Measurements from ENCODE around the gene GRIP1. TPM values are rescaled to one million over a fixed set of nuclear protein-coding genes. Genes with fewer than 3 reads are reported as not detected.

Gene GRIP1
- total RNA-seq, 1 experiment from 2014 or later: 22.5 TPM

DNA sequence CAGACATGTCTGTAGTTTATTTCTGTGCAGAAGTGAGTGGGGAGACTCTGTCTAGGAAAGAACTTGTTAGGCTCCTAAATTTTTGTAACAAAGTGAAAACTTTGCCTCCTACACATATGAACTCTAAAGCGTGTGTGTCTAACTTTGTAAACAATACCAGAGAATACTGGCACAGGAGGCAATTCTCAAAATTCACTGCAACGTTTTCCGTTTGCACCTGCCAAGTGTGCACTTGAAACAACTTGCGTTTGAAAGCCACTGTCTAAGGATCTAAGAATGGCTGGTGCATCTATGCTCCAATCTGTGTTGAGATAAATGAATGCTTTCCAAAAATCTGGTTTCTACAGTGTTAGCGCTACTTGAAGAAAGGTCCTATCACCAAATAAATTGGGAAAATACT lies 15.3 kb downstream of the GRIP1 start:
- Mint-ChIP-seq H3K9me3 (no peaks in the 10 kb centered on the region), H3K27me3 (ENCODE audit: low read depth) (no peaks in the 10 kb centered on the region), H3K4me3 (no peak overlapping the region), H3K27ac (no peak overlapping the region), H3K36me3 (no peaks in the 10 kb centered on the region), H3K4me1 (peaks cover 28% of the 10 kb centered on the region)
- DNase-seq (ENCODE audit: low spot score): no peak
- ChIA-PET CTCF (no interaction called here), POLR2A (no interaction called here)
- no peak for ATAC-seq
- TF ChIP-seq CTCF (IDR thresholded peaks at IDR 0.05) (no peak), ZNF121 (CRISPR knock-in tag; IDR thresholded peaks at IDR 0.05) (no peak), ZNF396 (CRISPR knock-in tag; IDR thresholded peaks at IDR 0.05; ENCODE audit: borderline replicate concordance) (no peak), KAT7 (CRISPR knock-in tag; IDR thresholded peaks at IDR 0.05; ENCODE audit: borderline replicate concordance) (no peak), ESRRA (CRISPR knock-in tag; IDR thresholded peaks at IDR 0.05; ENCODE audit: borderline replicate concordance) (no peak), OVOL2 (CRISPR knock-in tag; IDR thresholded peaks at IDR 0.05; ENCODE audit: borderline replicate concordance) (no peak), JAZF1 (CRISPR knock-in tag; IDR thresholded peaks at IDR 0.05) (no peak), IRF2 (CRISPR knock-in tag; IDR thresholded peaks at IDR 0.05; ENCODE audit: borderline replicate concordance, low read depth) (no peak), EMX1 (CRISPR knock-in tag; IDR thresholded peaks at IDR 0.05) (no peak), ZNF416 (CRISPR knock-in tag; IDR thresholded peaks at IDR 0.05) (no peak)
- TF ChIP-seq, protein P1, sequence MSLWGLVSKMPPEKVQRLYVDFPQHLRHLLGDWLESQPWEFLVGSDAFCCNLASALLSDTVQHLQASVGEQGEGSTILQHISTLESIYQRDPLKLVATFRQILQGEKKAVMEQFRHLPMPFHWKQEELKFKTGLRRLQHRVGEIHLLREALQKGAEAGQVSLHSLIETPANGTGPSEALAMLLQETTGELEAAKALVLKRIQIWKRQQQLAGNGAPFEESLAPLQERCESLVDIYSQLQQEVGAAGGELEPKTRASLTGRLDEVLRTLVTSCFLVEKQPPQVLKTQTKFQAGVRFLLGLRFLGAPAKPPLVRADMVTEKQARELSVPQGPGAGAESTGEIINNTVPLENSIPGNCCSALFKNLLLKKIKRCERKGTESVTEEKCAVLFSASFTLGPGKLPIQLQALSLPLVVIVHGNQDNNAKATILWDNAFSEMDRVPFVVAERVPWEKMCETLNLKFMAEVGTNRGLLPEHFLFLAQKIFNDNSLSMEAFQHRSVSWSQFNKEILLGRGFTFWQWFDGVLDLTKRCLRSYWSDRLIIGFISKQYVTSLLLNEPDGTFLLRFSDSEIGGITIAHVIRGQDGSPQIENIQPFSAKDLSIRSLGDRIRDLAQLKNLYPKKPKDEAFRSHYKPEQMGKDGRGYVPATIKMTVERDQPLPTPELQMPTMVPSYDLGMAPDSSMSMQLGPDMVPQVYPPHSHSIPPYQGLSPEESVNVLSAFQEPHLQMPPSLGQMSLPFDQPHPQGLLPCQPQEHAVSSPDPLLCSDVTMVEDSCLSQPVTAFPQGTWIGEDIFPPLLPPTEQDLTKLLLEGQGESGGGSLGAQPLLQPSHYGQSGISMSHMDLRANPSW (CRISPR knock-in tag; conservative IDR thresholded peaks at IDR 0.05; ENCODE audit: low read depth): no peak
- TF ChIP-seq, protein P2, sequence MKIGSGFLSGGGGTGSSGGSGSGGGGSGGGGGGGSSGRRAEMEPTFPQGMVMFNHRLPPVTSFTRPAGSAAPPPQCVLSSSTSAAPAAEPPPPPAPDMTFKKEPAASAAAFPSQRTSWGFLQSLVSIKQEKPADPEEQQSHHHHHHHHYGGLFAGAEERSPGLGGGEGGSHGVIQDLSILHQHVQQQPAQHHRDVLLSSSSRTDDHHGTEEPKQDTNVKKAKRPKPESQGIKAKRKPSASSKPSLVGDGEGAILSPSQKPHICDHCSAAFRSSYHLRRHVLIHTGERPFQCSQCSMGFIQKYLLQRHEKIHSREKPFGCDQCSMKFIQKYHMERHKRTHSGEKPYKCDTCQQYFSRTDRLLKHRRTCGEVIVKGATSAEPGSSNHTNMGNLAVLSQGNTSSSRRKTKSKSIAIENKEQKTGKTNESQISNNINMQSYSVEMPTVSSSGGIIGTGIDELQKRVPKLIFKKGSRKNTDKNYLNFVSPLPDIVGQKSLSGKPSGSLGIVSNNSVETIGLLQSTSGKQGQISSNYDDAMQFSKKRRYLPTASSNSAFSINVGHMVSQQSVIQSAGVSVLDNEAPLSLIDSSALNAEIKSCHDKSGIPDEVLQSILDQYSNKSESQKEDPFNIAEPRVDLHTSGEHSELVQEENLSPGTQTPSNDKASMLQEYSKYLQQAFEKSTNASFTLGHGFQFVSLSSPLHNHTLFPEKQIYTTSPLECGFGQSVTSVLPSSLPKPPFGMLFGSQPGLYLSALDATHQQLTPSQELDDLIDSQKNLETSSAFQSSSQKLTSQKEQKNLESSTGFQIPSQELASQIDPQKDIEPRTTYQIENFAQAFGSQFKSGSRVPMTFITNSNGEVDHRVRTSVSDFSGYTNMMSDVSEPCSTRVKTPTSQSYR (CRISPR knock-in tag; IDR thresholded peaks at IDR 0.05): no peak
- TF ChIP-seq, protein P3, sequence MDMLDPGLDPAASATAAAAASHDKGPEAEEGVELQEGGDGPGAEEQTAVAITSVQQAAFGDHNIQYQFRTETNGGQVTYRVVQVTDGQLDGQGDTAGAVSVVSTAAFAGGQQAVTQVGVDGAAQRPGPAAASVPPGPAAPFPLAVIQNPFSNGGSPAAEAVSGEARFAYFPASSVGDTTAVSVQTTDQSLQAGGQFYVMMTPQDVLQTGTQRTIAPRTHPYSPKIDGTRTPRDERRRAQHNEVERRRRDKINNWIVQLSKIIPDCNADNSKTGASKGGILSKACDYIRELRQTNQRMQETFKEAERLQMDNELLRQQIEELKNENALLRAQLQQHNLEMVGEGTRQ (CRISPR knock-in tag; IDR thresholded peaks at IDR 0.05): no peak

DNA sequence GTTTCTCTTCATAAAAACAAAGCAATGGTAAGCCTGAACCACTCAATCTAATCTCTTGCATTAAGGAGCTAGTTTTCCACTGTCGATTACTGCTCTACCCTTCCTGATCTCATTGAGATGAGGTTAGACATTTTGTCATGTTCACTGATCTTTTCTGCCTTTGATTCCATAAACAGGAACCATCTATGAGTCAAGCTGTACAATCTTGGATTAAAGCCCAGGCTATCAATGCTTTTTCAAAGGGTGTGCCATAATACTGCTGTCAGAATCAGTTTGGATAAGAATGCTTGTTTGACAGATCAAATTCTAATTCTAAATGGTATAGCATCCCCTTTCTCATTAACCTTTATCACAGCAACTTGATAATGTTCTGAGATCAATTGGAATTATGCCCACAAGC lies 16.1 kb downstream of the GRIP1 start:
- Mint-ChIP-seq H3K27me3 (ENCODE audit: low read depth) (no peaks in the 10 kb centered on the region), H3K4me3 (no peak overlapping the region), H3K36me3 (no peaks in the 10 kb centered on the region), H3K4me1 (peaks cover 19% of the 10 kb centered on the region), H3K27ac (no peak overlapping the region; the same call in 1 of the 2 replicates), H3K9me3 (no peaks in the 10 kb centered on the region)
- DNase-seq (ENCODE audit: low spot score) (no peak), ATAC-seq (no peak)
- ChIA-PET POLR2A (no interaction called here), CTCF (no interaction called here)
- no peak for TF ChIP-seq RORB (CRISPR knock-in tag; IDR thresholded peaks at IDR 0.05)
- no peak for TF ChIP-seq AR (CRISPR knock-in tag; IDR thresholded peaks at IDR 0.05)
- TF ChIP-seq, protein P4, sequence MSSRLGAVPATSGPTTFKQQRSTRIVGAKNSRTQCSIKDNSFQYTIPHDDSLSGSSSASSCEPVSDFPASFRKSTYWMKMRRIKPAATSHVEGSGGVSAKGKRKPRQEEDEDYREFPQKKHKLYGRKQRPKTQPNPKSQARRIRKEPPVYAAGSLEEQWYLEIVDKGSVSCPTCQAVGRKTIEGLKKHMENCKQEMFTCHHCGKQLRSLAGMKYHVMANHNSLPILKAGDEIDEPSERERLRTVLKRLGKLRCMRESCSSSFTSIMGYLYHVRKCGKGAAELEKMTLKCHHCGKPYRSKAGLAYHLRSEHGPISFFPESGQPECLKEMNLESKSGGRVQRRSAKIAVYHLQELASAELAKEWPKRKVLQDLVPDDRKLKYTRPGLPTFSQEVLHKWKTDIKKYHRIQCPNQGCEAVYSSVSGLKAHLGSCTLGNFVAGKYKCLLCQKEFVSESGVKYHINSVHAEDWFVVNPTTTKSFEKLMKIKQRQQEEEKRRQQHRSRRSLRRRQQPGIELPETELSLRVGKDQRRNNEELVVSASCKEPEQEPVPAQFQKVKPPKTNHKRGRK (CRISPR knock-in tag; IDR thresholded peaks at IDR 0.05; ENCODE audit: borderline replicate concordance): no peak
- TF ChIP-seq JUN (CRISPR knock-in tag; IDR thresholded peaks at IDR 0.05): no peak
- TF ChIP-seq ZNF317 (CRISPR knock-in tag; IDR thresholded peaks at IDR 0.05; ENCODE audit: borderline replicate concordance, low read depth): no peak
- no peak for TF ChIP-seq TP53 (CRISPR knock-in tag; IDR thresholded peaks at IDR 0.05)
- no peak for TF ChIP-seq KAT7 (CRISPR knock-in tag; IDR thresholded peaks at IDR 0.05; ENCODE audit: borderline replicate concordance)
- TF ChIP-seq, protein P5, sequence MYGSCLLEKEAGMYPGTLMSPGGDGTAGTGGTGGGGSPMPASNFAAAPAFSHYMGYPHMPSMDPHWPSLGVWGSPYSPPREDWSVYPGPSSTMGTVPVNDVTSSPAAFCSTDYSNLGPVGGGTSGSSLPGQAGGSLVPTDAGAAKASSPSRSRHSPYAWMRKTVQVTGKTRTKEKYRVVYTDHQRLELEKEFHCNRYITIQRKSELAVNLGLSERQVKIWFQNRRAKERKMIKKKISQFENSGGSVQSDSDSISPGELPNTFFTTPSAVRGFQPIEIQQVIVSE (CRISPR knock-in tag; IDR thresholded peaks at IDR 0.05; ENCODE audit: borderline replicate concordance): no peak

All from WTC11 (cell line).